NCI-H2171 treated with DMSO at 0.1 percent for 48 hours (cell line): ENCODE data around the gene WDR1.

Experiments used
- DNase-seq: peaks from one replicate; lab custom pipeline; 2025; lab: John Stamatoyannopoulos, UW

WDR1 gene

DNA sequence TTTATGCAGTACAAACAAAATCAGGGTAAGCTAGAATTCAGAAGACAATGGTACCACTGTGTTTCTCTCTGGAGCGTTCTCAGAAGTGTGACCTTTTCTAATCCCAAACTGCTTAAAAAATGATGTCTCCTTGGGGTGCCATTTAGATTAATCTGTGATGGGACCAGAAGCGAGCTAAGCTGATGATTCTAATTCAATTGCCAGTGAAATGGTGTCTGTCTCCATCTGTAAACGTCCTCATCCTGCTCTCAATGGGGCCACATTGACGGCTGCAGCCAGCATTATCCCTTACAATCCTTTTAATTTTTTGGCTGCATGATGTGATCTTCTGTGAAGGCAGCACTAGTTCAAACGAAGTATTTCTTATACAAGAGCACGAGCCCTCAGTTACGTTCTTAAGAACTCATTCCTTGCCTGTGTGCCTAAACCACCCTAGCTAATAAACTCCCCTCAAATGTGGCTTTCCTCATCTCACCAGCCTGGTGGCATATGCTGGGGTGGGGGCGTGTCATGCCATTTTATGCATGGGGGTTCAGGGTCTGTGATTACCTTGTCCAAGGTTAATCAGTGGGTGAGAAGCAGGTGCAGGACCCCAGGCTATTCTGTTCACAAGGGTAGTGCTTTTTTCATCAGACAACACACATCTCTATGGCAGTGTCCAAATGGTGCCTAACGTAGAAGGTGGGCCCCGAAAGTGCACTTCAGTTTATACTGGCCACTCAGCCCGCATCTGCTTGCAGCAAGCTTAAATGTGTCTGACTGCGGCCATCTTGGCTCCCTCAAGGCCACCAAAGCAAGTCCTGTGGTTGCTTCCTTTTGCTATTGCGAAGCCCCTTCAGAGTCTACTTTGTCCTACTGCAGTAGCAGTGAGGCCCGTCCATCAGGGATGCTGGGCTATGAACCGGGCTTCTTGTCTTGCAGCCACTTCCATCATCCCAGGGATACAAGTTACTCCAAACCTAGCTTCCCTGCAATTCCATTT, 49.6 kb downstream of the WDR1 start:
- no peak for DNase-seq

DNA sequence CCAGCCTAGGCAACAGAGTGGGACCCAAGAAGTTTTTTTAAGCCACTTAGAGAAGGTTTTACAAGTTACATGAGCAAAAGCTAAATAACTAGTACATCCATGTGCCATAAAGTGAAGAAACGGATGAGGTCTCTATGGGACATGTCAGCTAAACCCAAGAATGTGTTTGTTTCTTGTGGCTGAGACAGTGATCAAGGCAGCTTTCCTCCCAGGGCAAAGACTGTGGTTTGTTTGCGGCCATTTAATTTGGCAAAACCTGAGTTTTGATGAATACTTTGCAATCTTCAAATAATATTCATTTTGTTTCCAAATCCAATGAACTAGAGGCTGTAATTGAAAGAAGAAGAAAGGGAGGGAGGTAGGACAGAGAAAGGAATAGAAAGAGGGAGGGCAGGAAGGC, 50.4 kb downstream of the WDR1 start:
- no peak for DNase-seq

GRCh38 chr4:10063544-10064300, 52.9 kb downstream of the WDR1 start:
- no peak for DNase-seq

DNA sequence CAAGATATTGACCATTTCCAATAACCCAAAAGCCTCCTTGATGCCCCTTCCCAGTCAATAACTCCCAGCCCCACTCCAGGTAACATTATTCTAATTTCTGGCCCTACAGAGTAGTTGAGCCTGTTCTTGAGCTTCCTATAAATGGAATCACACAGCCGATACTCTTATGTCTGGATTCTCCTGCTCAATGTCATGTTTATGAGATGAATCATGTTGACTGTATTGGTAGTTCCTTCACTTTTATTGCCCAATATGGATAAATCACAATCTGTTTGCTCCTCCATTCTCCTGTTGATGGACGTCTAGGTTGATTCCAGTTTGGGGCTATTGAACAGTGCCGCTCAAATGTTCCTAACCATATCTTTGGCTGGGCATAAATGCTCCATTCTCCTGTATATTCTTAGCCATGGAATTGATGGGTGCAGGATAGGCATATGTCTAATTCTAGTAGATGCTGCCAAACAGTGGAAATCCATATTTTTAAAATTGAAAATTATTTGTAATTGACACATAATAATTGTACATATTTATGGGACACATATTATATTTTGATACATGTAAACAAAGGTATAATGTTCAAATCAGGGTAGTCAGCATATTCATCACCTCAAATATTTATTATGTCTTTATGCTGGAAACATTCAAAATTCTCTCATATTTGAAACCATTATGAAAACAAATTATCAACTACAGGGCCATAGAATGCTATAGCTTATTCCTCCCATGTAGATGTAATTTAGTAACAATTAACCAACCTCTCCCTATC, 54.8 kb downstream of the WDR1 start:
- no peak for DNase-seq

- DNase-seq = no peak
These were observed 58.2 kb downstream of the WDR1 start for GRCh38 chr4:10058371-10058770.

DNA sequence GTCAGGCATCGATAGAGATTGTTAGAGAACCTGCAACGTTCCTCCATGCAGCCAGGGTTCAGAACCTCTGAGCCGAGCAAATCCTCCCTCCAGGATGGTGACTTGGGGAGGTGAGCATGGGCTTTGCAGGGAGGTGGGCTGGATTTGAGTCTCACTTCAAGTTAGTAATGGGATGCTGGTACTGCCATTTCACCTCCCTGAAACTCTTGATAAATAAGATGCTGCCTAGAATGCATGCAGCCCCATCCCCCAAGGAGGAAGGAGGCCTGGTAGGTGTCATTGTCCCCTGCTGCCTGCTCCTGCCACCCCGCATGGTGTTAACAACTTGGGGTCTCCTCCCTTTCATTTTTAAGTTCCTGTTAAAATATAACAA, 59.6 kb downstream of the WDR1 start:
- no peak for DNase-seq

- no peak for DNase-seq
These were observed 60.1 kb downstream of the WDR1 start for GRCh38 chr4:10056334-10057022.

GRCh38 chr4:10055871-10056270, 60.7 kb downstream of the WDR1 start:
- DNase-seq = no peak

GRCh38 chr4:10054571-10055041, 62.0 kb downstream of the WDR1 start:
- DNase-seq = peak; percentile 11

DNA sequence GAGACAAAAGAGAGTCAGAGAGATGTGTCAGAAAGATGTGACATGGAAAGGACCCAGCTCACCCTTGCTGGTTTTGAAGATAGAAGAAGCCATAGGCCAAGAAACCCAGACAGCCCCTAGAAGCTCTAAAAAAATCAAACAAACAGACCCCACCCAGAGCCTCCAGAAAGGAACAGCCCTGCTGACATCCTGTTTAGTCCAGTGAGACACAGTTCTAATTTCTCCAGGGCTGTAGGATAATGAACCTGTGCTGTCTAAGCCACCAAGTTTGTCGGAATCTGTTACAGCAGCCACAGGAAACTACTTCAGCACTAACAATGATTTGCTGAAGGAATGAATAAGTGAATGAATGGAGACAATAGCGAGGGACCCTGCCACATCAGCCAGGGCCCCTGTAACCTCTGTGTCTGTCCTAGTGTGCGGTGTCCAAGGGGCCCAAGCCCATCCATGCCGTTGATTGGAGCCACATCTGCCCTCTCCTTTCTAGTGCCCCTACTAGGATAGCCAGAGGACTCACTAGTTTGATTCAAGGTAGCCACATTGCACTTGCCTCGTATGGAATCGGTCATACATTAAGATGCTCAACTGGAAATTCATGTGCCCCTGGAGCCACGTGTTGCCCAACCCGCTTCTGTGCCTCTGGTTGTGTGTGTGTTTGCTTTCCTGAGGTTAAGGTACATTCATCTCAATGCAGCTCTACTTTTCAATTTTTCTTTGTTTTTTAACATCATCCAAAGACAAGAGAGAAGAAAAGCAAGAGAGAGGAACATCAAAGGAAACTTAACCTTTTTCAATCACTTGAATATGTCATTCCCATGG, 62.8 kb downstream of the WDR1 start:
- no peak for DNase-seq

- peak; percentile 26 for DNase-seq
These were observed 65.0 kb downstream of the WDR1 start for GRCh38 chr4:10051517-10052135.

- DNase-seq = no peak
These were observed 65.9 kb downstream of the WDR1 start for GRCh38 chr4:10050721-10051120.

- no peak for DNase-seq
These were observed 66.3 kb downstream of the WDR1 start for GRCh38 chr4:10050261-10050661.

DNA sequence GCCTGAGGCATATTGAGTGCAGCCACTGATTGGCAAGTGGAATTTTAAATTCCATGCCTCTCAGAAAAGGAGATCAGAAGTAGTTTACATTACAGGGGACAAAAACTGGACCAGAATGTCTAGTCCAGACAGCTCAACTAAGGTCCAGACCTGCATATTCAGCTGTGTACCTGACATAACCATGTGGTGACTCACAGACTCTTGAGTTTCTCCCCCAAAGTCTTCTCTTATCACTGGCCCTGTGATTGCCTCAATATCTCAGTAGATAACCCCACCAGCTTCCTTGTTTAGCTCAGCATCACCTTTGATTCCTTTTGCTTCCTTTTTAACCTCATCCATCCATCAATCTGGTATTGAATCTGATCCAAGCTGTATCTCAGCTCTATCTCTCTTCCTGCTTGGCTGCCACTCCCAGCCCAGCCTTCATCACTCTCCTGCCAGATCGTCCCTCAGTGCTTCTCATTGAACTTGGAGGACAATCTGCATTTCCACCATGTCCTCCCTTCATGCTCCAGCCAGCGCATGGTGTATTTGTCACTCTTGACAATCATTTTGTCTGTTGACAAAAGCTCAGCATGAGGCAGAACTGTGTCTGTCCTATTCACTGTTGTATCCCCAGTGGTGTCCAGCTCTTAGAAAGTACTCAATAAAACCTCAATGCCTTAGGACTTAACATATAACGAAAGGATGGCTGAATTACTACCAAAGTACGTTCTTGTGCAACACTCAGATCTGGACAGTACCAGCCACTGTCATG, 67.5 kb downstream of the WDR1 start:
- no peak for DNase-seq

DNA sequence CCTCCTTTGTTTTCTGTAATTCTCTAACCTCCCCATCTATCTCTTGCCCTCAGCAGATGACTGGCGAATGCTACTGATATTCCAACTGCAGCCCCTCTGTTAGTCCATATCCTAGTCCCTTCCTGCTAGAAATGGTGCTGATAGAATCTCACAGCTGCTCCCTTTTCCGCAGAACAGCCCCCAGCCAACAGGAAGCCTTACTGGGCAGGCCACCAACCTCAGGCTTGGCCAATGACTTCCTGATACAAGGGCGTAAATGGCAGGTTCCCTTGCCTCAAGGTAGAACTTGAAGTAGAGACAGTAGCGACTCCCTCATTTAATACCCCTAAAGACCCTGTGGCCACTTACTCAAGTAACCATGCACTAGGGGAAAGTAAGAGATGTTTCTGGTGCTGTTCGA, 68.6 kb downstream of the WDR1 start:
- DNase-seq = no peak

DNA sequence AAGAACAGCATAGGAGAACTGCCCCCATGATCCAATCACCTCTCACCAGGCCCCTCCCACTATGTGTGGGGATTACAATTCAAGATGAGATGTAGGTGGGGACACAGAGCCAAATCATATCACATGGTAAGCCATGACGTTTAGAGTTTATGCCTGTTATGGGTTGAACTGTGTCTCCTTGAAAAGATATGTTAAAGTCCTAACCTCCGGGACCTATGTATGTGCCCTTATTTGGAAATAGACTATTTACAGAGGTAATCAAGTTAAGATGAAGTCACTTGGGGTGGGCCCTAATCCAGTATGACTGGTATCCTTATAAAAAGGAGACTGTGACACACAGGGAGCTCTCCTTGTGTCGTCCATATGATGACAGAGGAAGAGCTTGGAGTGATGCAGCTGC, 70.1 kb downstream of the WDR1 start:
- no peak for DNase-seq

- DNase-seq = no peak
These were observed 71.1 kb downstream of the WDR1 start for GRCh38 chr4:10045481-10045880.

DNA sequence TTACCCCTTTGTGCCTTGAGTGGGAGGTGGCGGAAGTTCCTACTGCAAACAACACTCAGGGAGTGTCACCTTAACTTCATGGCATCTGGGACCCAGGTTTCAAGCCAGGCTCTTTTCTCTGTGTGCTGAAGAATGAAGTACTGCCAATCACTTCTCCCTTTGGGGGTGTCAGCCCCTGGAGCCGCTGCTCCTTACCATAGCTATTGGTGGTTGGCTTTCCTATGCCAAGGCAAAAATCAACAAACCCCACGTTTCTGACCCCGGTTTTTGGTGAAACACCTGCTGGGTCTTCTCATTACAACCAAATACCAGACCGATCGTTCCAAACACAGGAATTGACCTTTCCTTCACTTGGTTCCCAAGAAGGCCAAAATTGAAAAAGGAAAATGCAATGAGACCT, 75.6 kb downstream of the WDR1 start:
- no peak for DNase-seq

GRCh38 chr4:10040049-10040892, 76.3 kb downstream of the WDR1 start:
- DNase-seq = no peak
